HL-60/S4 (cell line): ENCODE measurements around the gene RUNX1.

ENCODE experiments used
- in situ Hi-C: fragments of 300-500 bp; cut with MboI; formaldehyde crosslinking; loops from 2 replicates; pipeline ENCODE4 v1.14.3; 2022; ENCODE audit warnings: low sequenced_read_pairs

The RUNX1 gene

GRCh38 chr21:34908419-34909055 lies 140.6 kb downstream of the RUNX1 start:
- in situ Hi-C loops, result loop anchor here (10.0 kb wide), 1 partner anchor 136 kb away; the partner anchor contains the start of gene RUNX1

GRCh38 chr21:34907461-34908418 lies 141.4 kb downstream of the RUNX1 start:
- in situ Hi-C loops, result loop anchor here (10.0 kb wide), 1 partner anchor 137 kb away; the partner anchor contains the start of gene RUNX1

- in situ Hi-C loops, result loop anchor here (10.0 kb wide), 1 partner anchor 138 kb away; the partner anchor contains the start of gene RUNX1
Measured at GRCh38 chr21:34906401-34906800, 142.7 kb downstream of the RUNX1 start.

- in situ Hi-C loops, result loop anchor here (10.0 kb wide), 1 partner anchor 140 kb away; the partner anchor contains the start of gene RUNX1
Measured at GRCh38 chr21:34905218-34905537, 143.9 kb downstream of the RUNX1 start.

- in situ Hi-C loops, result loop anchor here (10.0 kb wide), 1 partner anchor 140 kb away; the partner anchor contains the start of gene RUNX1
Measured at GRCh38 chr21:34904526-34905217, 144.4 kb downstream of the RUNX1 start.

- in situ Hi-C loops, result loop anchor here (10.0 kb wide), 1 partner anchor 144 kb away; the partner anchor contains the start of gene RUNX1
Measured at GRCh38 chr21:34900376-34900775, 148.7 kb downstream of the RUNX1 start.

GRCh38 chr21:34899760-34900159 lies 149.3 kb downstream of the RUNX1 start:
- in situ Hi-C loops, result loop anchor here (10.0 kb wide), 1 partner anchor 145 kb away; the partner anchor contains the start of gene RUNX1

- in situ Hi-C loops, result no loop called here
Measured at GRCh38 chr21:34899302-34899701, 149.8 kb downstream of the RUNX1 start.

- in situ Hi-C loops, result no loop called here
Measured at GRCh38 chr21:34897828-34898227, 151.3 kb downstream of the RUNX1 start.

- in situ Hi-C loops, result no loop called here
Measured at GRCh38 chr21:34894401-34894800, 154.7 kb downstream of the RUNX1 start.

GRCh38 chr21:34892209-34892608 lies 156.9 kb downstream of the RUNX1 start:
- in situ Hi-C loops, result no loop called here

GRCh38 chr21:34891613-34891943 lies 157.5 kb downstream of the RUNX1 start:
- in situ Hi-C loops, result no loop called here

- in situ Hi-C loops, result no loop called here
Measured at GRCh38 chr21:34890724-34891612, 158.1 kb downstream of the RUNX1 start.

GRCh38 chr21:34890470-34890723 lies 158.7 kb downstream of the RUNX1 start:
- in situ Hi-C loops, result no loop called here

- in situ Hi-C loops, result loop anchor here (10.0 kb wide), 1 partner anchor 515 kb away; no protein-coding TSS in a partner anchor
Measured at GRCh38 chr21:34889676-34890469, 159.2 kb downstream of the RUNX1 start.

GRCh38 chr21:34889320-34889675 lies 159.8 kb downstream of the RUNX1 start:
- in situ Hi-C loops, result loop anchor here (10.0 kb wide), 1 partner anchor 516 kb away; no protein-coding TSS in a partner anchor

- in situ Hi-C loops, result loop anchor here (10.0 kb wide), 1 partner anchor 516 kb away; no protein-coding TSS in a partner anchor
Measured at GRCh38 chr21:34888569-34889319, 160.4 kb downstream of the RUNX1 start.

GRCh38 chr21:34887725-34888568 lies 161.2 kb downstream of the RUNX1 start:
- in situ Hi-C loops, result loop anchor here (10.0 kb wide), 1 partner anchor 517 kb away; no protein-coding TSS in a partner anchor
